CMK (cell line): Measurements from ENCODE around the gene NPHP1.
"Not testable (repeated sequence)": the region's sequence is repeated elsewhere in the genome, so short reads cannot be mapped to it uniquely, and the experiment has no call there.

Experiments used
- DNase-seq: peaks from one replicate; pipeline ENCODE4 v3.0.0-alpha.2; 2010; ENCODE audit warnings: low read depth

Gene NPHP1

GRCh38 chr2:110197452-110197851, 7.4 kb downstream of the NPHP1 start:
- no peak for DNase-seq

DNA sequence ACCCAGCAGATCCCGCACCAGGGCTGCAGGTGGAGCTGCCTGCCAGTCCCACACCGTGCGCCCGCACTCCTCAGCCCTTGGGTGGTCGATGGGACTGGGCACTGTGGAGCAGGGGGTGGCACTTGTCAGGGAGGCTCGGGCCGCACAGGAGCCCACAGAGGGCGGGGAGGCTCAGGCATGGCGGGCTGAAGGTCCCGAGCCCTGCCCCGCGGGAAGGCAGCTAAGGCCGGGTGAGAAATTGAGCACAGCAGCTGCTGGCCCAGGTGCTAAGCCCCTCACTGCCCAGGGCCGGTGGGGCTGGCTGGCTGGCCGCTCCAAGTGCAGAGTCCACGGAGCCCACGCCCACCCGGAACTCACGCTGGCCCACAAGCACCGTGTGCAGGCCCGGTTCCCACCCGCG, 14.6 kb downstream of the NPHP1 start:
- not testable (repeated sequence) for DNase-seq

- DNase-seq, result no peak
Measured at GRCh38 chr2:110182449-110182848, 22.4 kb downstream of the NPHP1 start.

DNA sequence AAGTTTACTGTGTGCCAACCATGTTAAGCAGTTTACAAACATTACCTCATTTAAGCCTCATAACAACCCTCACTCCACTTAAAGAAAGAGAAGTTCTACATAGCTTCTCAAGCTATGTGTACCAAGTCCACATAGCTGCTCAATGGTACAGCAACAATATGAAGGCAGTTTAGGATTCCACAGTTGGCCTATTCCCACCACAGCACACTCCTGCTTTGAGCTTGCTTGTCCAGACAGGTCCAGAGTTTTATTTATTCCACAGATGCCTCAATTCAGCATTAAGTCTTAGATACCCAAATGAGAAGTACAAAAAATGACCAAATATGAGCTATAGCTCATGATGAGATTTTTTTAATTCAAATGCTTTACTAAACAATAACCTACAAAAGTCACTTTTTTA, 24.8 kb downstream of the NPHP1 start:
- no peak for DNase-seq

GRCh38 chr2:110173523-110173922, 31.3 kb downstream of the NPHP1 start:
- DNase-seq, result no peak

DNA sequence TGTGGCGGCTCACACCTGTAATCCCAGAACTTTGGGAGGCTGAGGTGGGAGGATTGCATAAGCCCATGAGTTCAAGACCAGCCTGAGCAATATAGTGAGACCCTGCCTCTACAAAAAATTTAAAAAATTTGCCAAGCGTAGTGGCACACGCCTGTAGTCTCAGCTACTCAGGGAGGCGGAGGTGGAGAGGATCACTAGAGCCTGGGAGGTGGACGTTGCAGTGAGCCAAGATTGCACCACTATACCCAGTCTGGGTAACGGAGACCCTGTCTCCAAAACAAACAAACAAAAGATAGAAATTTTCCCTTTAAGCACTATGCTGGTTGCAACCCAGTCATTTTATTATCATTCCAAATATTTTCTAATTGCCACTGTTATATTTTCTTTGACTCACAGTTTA, 32.3 kb downstream of the NPHP1 start:
- DNase-seq, result no peak

DNA sequence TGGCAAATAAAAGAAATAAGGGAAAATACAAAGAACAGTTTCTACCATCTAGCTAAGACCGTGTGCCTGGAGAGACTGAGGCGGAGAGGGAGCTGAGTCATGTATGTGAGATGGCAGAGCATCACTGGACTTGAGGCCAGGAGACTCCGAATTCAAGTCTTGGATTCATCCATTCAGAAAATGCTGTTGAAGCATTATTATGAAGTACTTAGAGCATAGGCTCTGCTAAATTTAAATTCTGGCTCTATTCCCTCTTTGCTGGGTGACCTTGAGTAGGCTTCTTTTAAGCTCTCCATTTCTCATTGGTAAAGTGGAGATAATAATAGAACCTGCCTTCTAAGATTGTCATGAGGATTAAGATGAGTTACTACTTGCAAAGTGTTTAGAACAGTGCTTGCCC, 34.7 kb downstream of the NPHP1 start:
- DNase-seq, result no peak

DNA sequence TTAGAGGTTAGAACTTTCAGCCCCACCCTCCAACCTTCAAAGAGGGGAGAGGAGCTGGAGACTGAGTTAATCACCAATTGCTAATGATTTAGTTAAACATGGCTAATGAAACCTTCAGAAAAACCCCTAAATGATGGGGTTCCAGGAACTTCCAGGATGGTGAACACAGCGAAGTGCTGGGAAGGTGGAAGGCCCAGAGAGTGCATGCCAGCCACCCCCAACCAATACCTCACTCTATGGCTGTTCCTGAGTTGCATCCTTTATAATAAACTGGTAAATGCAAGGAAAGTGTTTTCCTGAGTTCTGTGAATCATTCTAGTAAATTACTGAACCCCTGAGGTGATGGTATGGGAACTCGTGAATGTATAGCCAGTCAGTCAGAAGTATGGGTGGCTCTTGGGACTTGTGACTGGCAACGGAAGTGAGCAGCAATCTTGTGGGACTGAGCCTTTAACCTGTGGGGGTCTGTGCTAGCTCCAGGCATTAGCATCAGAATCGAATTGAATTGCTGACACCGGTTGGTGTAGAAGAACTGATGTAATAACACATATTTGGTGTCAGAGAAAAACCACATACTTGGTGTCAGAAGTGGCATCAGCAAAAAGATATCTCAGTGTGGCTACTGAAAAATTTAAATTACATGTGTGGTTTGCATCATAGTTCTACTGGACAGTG, 37.4 kb downstream of the NPHP1 start:
- DNase-seq, result no peak

GRCh38 chr2:110166266-110166665, 38.5 kb downstream of the NPHP1 start:
- DNase-seq, result no peak

- no peak for DNase-seq
Measured at GRCh38 chr2:110157153-110157793, 47.5 kb downstream of the NPHP1 start.

DNA sequence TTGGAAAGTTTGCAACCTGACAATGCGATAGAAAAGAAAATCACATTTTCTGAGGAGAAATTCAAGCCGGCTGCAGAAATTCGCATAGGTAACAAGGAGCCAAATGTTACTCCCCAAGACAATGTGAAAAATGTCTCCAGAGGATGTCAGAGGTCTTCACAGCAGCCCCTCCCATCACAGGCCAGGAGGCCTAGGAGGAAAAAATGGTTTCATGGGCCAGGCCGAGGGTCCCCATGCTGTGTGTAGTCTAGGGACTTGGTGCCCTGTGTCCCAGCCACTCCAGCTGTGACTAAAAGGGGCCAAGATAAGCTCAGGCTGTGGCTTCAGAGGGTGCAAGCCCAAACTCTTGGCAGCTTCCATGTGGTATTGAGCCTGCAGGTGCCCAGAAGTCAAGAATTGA, 50.0 kb downstream of the NPHP1 start:
- not testable (repeated sequence) for DNase-seq

DNA sequence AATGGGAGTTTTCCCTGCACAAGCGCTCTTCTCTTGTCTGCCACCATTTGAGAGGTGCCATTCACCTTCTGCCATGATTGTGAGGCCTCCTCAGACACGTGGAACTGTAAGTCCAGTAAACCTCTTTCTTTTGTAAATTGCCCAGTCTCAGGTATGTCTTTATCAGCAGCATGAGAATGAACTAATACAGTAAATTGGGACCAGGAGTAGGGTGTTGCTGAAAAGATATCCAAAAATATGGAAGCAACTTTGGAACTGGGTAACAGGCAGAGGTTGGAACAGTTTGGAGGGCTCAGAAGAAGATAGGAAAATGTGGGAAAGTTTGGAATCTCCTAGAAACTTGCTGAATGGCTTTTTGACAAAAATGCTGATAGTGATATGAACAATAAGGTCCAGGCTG, 50.6 kb downstream of the NPHP1 start:
- not testable (repeated sequence) for DNase-seq

GRCh38 chr2:110153416-110153815, 51.4 kb downstream of the NPHP1 start:
- no peak for DNase-seq

GRCh38 chr2:110152943-110153342, 51.9 kb downstream of the NPHP1 start:
- no peak for DNase-seq

DNA sequence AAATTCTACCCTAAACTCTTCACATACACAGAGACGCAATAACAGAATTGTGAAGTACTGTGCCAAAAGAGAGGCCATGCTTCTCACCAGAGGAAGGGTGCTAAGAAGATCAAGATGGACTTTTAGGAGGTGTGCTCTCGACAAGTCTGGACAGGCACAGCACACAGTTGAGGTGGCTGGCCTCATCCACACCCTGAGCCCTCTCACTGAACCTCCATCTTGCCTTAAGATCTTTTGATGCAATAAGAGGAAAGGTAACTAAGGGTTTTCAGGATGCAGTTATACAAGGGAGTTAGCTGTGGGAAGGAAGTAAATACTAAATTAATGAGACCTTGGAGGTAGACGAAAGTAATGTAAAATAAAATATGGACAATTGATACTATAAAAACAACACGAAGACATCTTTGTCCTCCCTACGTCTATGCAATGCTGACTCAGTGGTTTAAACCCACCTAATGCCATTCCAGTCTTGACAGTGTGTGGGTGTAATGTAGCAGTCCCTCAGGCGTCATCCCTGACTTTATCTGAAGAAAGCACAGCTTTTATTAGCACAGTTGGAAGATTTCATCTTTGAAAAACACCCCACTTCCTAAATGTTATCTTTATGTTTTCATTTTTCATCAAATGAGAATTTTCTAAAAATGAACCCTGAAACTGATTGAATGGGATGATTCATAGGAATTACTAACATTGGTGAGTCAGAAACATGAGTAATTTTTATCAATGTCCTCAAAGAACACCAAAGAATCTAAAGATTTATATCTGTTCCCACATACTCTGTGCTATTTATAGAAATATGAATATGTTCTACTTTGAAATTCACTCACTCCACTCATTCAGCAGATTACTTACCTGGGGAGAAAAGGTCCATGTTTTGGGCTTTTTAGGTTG, 55.2 kb downstream of the NPHP1 start:
- no peak for DNase-seq

DNA sequence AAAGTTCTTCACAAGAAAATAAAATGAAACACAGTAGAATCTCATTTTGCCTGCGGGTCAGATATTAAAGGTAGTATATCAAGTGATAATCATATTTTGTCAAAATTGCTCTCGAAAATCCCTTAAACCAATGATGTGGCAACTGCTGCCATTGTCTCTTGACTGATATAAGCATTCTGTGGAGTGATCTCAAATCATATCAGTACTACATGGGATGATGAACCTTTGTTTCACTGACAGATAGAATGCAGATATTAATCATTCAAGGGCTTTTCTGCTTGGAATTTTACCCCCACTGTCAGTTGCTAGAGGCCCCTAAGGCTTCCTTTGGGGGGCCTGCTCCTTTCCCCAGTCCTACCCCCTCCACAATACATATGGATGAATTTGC, 57.9 kb downstream of the NPHP1 start:
- no peak for DNase-seq

- no peak for DNase-seq
Measured at GRCh38 chr2:110146183-110146944, 58.4 kb downstream of the NPHP1 start.

- DNase-seq, result no peak
Measured at GRCh38 chr2:110143982-110144381, 60.8 kb downstream of the NPHP1 start.

DNA sequence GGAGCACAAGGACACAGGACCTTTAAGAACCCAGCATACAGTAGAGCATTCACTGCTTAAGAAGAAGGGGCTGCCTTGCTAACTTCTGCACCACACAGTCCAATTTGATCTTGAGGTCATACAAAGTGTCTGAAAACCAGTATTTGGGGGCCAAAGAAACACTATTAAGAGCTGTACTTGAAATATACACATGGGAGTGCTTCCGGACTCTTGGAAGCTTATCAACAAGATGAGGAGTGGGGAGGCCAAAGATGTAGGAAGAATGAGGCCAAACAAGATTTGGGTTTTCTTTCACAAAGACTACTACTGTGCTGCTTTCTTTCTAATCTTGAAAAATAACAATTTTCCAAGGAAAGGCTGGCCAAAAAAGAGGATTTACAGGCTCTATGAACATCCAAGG, 64.4 kb downstream of the NPHP1 start:
- DNase-seq, result no peak

GRCh38 chr2:110134025-110134424, 70.8 kb downstream of the NPHP1 start:
- no peak for DNase-seq

GRCh38 chr2:110131166-110131565, 73.6 kb downstream of the NPHP1 start:
- no peak for DNase-seq

DNA sequence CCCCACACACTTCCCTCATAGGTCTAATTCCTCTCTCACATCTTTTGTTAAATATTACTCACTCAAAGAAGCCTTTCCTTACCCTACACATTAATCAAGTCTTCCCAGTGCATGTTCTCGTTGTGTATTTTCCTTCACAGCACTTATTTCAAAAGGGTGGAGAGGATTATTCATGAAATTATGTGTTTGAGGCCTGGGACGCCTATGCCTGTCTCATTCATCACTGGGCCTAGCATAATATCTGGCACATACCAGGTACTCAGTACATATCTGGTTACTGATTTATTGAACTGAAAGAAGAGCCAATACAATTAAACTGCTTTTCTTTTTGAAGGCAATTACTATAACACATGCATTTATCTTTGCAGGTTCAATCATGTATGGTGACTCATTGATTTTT, 74.1 kb downstream of the NPHP1 start:
- DNase-seq, result no peak
